ENCODE measurements around the gene AIRE. TPM values are rescaled to one million over a fixed set of nuclear protein-coding genes. Genes with fewer than 3 reads are reported as not detected.

AIRE gene
- total RNA-seq, 3 donors from 2014 or later: 0.12 to 0.16 TPM; not detected in 1

DNA sequence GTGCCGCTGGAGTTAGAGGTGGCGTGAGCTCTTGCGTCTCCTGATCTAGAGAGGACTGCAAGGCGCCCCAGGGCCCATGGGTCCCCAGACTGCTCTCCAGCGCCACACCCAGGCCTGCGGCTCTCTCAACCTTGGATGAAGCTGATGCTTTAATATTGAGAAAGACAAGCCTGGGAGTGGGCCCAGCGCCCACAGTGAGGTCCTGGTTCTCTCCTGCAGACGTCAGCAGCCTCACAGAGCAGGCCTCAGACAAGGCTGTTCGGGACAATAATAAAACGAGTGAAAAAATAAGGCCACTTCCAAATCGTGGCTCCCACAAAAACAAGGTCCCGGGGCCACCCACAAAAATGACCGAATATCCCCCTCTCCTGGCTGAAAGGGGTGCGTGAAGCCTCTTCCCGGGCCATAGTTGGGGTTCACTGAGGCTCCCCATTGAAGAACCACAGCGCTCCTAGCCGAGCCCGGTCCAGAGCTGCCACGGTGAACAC lies 18.0 kb upstream of the AIRE start:
- intact Hi-C loops (cut with DNase I, micrococcal nuclease): no loop called here
- no peaks in the 10 kb centered on the region for H3K9me3 ChIP-seq
- H3K36me3 ChIP-seq (ENCODE audit: low read depth): no peaks in the 10 kb centered on the region
- DNase-seq (peak in 1 of 3 donors; percentile 44), ATAC-seq (peak; percentile 40)
- H3K4me1 ChIP-seq (ENCODE audit: low read depth): no peaks in the 10 kb centered on the region
- H3K4me3 ChIP-seq: no peak overlapping the region
- TF ChIP-seq, protein P1, sequence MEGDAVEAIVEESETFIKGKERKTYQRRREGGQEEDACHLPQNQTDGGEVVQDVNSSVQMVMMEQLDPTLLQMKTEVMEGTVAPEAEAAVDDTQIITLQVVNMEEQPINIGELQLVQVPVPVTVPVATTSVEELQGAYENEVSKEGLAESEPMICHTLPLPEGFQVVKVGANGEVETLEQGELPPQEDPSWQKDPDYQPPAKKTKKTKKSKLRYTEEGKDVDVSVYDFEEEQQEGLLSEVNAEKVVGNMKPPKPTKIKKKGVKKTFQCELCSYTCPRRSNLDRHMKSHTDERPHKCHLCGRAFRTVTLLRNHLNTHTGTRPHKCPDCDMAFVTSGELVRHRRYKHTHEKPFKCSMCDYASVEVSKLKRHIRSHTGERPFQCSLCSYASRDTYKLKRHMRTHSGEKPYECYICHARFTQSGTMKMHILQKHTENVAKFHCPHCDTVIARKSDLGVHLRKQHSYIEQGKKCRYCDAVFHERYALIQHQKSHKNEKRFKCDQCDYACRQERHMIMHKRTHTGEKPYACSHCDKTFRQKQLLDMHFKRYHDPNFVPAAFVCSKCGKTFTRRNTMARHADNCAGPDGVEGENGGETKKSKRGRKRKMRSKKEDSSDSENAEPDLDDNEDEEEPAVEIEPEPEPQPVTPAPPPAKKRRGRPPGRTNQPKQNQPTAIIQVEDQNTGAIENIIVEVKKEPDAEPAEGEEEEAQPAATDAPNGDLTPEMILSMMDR (IDR thresholded peaks at IDR 0.05): no peak

DNA sequence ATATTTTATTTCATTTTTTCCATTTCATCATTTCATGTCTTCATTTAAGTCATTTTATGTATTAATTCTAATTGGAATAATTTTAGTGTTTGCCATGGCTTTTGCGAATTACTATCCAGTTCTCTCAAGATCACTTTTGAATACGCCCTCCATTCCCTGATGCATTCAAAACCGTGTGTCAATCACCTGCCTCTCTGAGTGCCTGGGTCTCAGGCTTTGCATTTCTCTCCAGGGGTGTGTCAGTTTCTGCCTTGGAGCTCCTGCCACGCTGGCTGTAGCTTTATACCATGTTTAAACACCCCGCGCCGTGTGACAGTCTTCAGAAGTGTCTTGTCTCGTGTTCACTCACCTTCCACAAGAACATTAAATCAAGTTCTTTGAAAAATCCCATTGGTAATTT lies 16.6 kb upstream of the AIRE start:
- intact Hi-C loops (cut with DNase I, micrococcal nuclease): no loop called here
- H3K9me3 ChIP-seq: no peaks in the 10 kb centered on the region
- DNase-seq (peak in 1 of 3 donors; percentile 14), ATAC-seq (no peak)
- no peak overlapping the region for H3K4me3 ChIP-seq
- H3K4me1 ChIP-seq (ENCODE audit: low read depth): no peaks in the 10 kb centered on the region
- TF ChIP-seq, protein P1 (IDR thresholded peaks at IDR 0.05): no peak
- H3K36me3 ChIP-seq (ENCODE audit: low read depth): no peaks in the 10 kb centered on the region

DNA sequence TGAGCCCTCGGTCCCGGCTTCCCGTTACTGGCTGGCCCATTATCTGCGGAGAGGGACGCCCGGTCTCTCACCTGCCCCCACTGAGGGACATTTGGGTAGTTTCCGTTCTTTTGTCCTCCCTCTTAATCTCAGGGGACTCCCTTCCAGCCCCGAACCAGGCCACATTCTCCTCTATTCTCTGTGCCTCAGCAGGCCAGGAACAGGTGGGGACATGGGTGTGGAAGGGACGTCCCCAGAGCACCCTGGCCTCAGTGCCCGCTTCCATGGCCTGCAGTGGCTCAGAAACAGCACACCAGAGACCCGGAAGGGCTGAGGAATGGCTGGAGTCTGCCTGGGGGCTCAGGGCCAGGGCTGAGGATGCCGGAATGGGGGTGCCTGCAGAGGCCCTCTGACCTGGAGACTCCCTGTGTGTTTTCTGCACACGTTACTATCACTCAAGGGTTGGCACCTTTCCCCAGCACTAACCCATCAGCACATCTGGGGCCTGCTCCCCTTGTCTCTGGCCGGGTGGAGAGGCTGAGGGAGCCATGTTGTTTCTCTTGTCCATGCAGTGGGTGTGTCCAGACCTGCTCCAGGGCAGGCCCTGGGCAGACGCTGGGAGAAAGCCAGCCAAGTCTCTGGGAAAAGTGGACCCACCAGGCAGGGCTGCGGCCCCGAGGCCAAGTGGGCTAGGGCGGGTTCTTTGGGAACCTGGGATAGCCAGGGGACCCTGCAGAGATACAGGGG lies 14.0 kb upstream of the AIRE start:
- DNase-seq (peak in 1 of 3 donors; percentile 19), ATAC-seq (no peak)
- TF ChIP-seq, protein P1 (IDR thresholded peaks at IDR 0.05): no peak
- no peak overlapping the region for H3K4me3 ChIP-seq
- no peaks in the 10 kb centered on the region for H3K9me3 ChIP-seq
- intact Hi-C loops (cut with DNase I, micrococcal nuclease): no loop called here
- no peaks in the 10 kb centered on the region for H3K36me3 ChIP-seq (ENCODE audit: low read depth)
- H3K4me1 ChIP-seq (ENCODE audit: low read depth): no peaks in the 10 kb centered on the region

DNA sequence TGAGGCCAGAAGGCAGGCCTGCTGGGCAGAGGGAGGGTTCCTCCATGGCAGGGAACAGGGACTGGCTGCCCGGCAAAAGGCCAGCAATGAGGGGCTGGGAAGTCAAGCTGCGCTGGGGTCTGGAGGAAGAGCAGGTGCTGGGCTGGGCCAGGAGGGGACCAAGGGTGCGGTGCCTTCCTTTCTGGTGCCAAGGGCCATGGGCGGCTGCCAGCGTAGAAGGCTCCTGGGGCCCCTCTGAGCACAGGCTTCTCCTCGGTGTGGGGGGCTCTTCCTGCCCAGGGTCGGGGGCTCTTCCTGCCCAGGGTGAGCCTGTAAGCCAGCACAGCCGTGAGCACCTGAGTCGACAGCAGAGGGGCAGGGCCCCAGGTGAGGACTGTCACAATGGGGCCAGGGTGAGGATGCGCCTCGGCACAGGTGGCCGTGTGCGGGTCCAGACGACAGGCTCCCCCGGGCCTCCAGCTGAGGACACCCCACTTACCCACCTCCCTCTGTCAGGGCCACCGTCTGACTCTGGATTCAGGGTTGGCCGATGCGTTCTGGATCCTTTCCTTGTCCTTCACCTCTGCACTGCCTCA lies 13.3 kb upstream of the AIRE start:
- no peaks in the 10 kb centered on the region for H3K4me1 ChIP-seq (ENCODE audit: low read depth)
- ATAC-seq (no peak), DNase-seq (peak in 1 of 3 donors; percentile 36)
- H3K36me3 ChIP-seq (ENCODE audit: low read depth): no peaks in the 10 kb centered on the region
- no peak overlapping the region for H3K4me3 ChIP-seq
- TF ChIP-seq, protein P1 (IDR thresholded peaks at IDR 0.05): no peak
- H3K9me3 ChIP-seq: no peaks in the 10 kb centered on the region
- intact Hi-C loops (cut with DNase I, micrococcal nuclease): no loop called here

DNA sequence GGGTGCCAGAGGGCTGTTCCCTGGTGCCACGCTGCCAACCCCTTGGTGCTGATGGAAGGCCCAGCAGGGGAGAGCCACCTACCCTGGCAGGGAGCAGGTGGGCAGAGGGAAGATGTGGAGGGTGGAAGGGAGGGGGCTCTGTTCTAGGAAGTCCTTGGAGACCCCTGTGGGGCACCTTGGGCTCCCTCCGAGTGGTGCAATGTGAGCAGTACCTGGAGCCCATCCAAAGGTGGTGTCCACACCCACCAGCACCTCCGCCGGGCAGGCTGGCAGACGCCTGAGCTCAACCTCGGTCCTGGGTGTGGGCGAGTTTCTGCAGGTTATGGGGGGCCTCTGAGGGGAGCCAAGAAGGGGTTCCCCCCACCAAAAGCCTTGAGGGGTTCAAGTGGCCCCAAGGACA lies 12.6 kb upstream of the AIRE start:
- ATAC-seq: no peak

More for the DNA sequence above, 12.6 kb upstream of the AIRE start:
- Histone ChIP-seq H3K9me3 (no peaks in the 10 kb centered on the region), H3K4me3 (no peak overlapping the region), H3K4me1 (ENCODE audit: low read depth) (no peaks in the 10 kb centered on the region), H3K36me3 (ENCODE audit: low read depth) (no peaks in the 10 kb centered on the region)
- intact Hi-C loops (cut with DNase I, micrococcal nuclease): no loop called here
- peak in 1 of 3 donors; percentile 44 for DNase-seq
- TF ChIP-seq, protein P1 (IDR thresholded peaks at IDR 0.05): no peak
